ENCODE measurements around the gene KCNK3.
A peak's percentile ranks its signal among the peaks of the same experiment; 100 is the strongest.

Gene KCNK3

GRCh38 chr2:26692897-26693849 lies 651 bp downstream of the KCNK3 start:
- DNase-seq: no peak

- DNase-seq: no peak
These were observed 1.5 kb downstream of the KCNK3 start for GRCh38 chr2:26694001-26694400.

GRCh38 chr2:26696351-26696816 lies 3.9 kb downstream of the KCNK3 start:
- DNase-seq: peak in 2 of 3 donors; percentile 10 to 17

- DNase-seq: no peak
These were observed 4.9 kb downstream of the KCNK3 start for GRCh38 chr2:26697425-26697824.

- DNase-seq: no peak
These were observed 6.8 kb downstream of the KCNK3 start for GRCh38 chr2:26699295-26699694.

- no peak for DNase-seq
These were observed 7.6 kb downstream of the KCNK3 start for GRCh38 chr2:26700078-26700477.

- DNase-seq: no peak
These were observed 9.1 kb downstream of the KCNK3 start for GRCh38 chr2:26701596-26701995.

GRCh38 chr2:26702025-26702424 lies 9.5 kb downstream of the KCNK3 start:
- no peak for DNase-seq

- no peak for DNase-seq
These were observed 12.0 kb downstream of the KCNK3 start for GRCh38 chr2:26704441-26704977.

GRCh38 chr2:26705126-26705525 lies 12.6 kb downstream of the KCNK3 start:
- DNase-seq: no peak

- DNase-seq: no peak
These were observed 13.6 kb downstream of the KCNK3 start for GRCh38 chr2:26706093-26706492.

- no peak for DNase-seq
These were observed 14.3 kb downstream of the KCNK3 start for GRCh38 chr2:26706616-26707473.

GRCh38 chr2:26707747-26708146 lies 15.2 kb downstream of the KCNK3 start:
- DNase-seq: no peak

- no peak for DNase-seq
These were observed 15.9 kb downstream of the KCNK3 start for GRCh38 chr2:26708457-26708856.

- DNase-seq: no peak
These were observed 17.0 kb downstream of the KCNK3 start for GRCh38 chr2:26709323-26710110.

GRCh38 chr2:26710145-26710544 lies 17.6 kb downstream of the KCNK3 start:
- no peak for DNase-seq

- DNase-seq: no peak
These were observed 18.4 kb downstream of the KCNK3 start for GRCh38 chr2:26710743-26711456.

GRCh38 chr2:26711457-26712161 lies 19.1 kb downstream of the KCNK3 start:
- no peak for DNase-seq

- no peak for DNase-seq
These were observed 20.3 kb downstream of the KCNK3 start for GRCh38 chr2:26712486-26713465.
